ENCODE results near the gene BCAN. TPM values are rescaled to one million over a fixed set of nuclear protein-coding genes. Genes with fewer than 3 reads are reported as not detected.

BCAN gene
- total RNA-seq, 2 donors from 2014 or later, result 0.10 TPM; not detected in 1

DNA sequence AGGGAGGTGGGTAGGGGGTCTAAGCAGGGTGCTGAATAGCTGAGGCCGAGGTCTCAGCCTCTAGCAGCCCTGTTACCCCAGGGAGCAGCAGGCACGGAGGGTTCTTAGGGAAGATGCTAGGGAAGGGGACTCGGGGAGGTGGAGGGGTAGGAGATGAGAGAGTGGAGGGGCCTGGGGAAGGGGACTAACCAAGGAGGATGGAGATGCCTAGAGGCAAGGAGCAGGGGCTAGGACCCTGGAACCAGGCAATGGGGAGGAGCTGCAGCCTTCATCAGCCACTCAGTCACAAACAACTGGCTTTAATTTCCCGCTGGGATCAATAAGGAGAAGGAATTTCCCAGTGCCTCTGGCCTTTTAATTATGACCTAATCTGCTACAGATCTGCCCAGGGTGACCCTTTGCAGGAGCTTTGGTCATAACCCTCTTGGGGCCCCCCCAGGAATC, 66.3 kb downstream of the BCAN start:
- Mint-ChIP-seq H3K9me3 (no peaks in the 10 kb centered on the region), H3K27ac (no peak overlapping the region), H3K27me3 (ENCODE audit: low read depth) (peaks cover 41% of the 10 kb centered on the region), H3K4me1 (ENCODE audit: low read depth) (peaks cover 25% of the 10 kb centered on the region), H3K36me3 (ENCODE audit: insufficient read depth in 2 of 2) (no peaks in the 10 kb centered on the region), H3K4me3 (no peak overlapping the region)
- DNase-seq (no peak), ATAC-seq (replicated peaks in 1 of 2) (no peak)

DNA sequence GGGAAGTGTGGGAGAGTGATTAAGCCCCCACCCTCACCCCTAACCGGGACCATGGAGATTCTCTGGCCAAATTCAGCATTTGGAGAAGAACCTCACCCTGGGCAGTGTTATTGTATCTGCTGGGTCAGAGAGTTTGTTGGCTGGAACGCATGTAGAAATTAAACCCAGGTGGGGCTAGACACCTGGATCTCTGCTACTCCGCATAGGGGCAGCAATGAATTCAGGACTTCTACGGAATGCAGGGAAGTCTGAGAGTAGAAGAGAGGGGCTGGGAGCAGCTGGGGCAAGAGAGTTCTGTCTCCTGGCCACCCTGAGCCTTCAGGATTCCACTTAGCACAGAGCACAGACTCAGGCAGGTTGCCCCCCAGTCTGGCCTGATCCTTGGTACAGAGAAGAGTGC, 67.1 kb downstream of the BCAN start:
- Mint-ChIP-seq H3K4me1 (ENCODE audit: low read depth) (peaks cover 25% of the 10 kb centered on the region), H3K27me3 (ENCODE audit: low read depth) (peaks cover 33% of the 10 kb centered on the region), H3K27ac (no peak overlapping the region), H3K36me3 (ENCODE audit: insufficient read depth in 2 of 2) (no peaks in the 10 kb centered on the region), H3K4me3 (no peak overlapping the region), H3K9me3 (no peaks in the 10 kb centered on the region)
- DNase-seq, result no peak
- ATAC-seq (replicated peaks in 1 of 2), result no peak

Other genes starting within 250 kb of the BCAN start
- 10 to 100 TPM; 73.3 to 86.8 TPM for gene MEF2D, start 141.3 kb upstream of the BCAN start, total RNA-seq
- gene IQGAP3, start 69.6 kb upstream of the BCAN start, total RNA-seq, result 10 to 100 TPM; 13.6 to 22.5 TPM
- 10 to 100 TPM; 14.7 to 17.4 TPM for gene TTC24, start 62.4 kb upstream of the BCAN start, total RNA-seq
- gene NAXE, start 50.3 kb upstream of the BCAN start, total RNA-seq, result 10 to 100 TPM; 48.3 to 57.3 TPM
- 10 to 100 TPM; 25.6 to 31.6 TPM for gene GPATCH4, start 40.6 kb upstream of the BCAN start, total RNA-seq
- under 1 TPM; 0.22 to 1.00 TPM for gene HAPLN2, start 22.7 kb upstream of the BCAN start, total RNA-seq
- gene NES, start 35.3 kb downstream of the BCAN start, total RNA-seq, result under 1 TPM in 1 of 2 donors, not detected in 1; 0.05 TPM
- 1 to 10 TPM; 2.5 TPM for gene CRABP2, start 63.5 kb downstream of the BCAN start, total RNA-seq
- gene METTL25B, start 86.4 kb downstream of the BCAN start, total RNA-seq, result 100 to 1,000 TPM in 1 of 2 donors, 10 to 100 TPM in 1; 90.5 to 100 TPM
- 10 to 100 TPM; 36.3 to 37.1 TPM for gene ISG20L2, start 86.6 kb downstream of the BCAN start, total RNA-seq
- 10 to 100 TPM; 45.9 to 67.8 TPM for gene MRPL24, start 99.0 kb downstream of the BCAN start, total RNA-seq
- gene HDGF, start 109.6 kb downstream of the BCAN start, total RNA-seq, result 100 to 1,000 TPM; 185 to 217 TPM
- 10 to 100 TPM; 67.7 to 84.4 TPM for gene PRCC, start 125.4 kb downstream of the BCAN start, total RNA-seq
- gene SH2D2A, start 174.7 kb downstream of the BCAN start, total RNA-seq, result 100 to 1,000 TPM; 221 to 246 TPM
- under 1 TPM; 0.17 to 0.30 TPM for gene INSRR, start 217.0 kb downstream of the BCAN start, total RNA-seq
- gene NTRK1, start 218.7 kb downstream of the BCAN start, total RNA-seq, result 10 to 100 TPM; 16.8 to 21.4 TPM

Measured in activated T-cell treated with anti-CD3 and anti-CD28 coated beads, Interleukin-2, amount 50 U/mL, for 72 hours (primary cell).